ENCODE measurements around the gene SEC14L1.

DNA sequence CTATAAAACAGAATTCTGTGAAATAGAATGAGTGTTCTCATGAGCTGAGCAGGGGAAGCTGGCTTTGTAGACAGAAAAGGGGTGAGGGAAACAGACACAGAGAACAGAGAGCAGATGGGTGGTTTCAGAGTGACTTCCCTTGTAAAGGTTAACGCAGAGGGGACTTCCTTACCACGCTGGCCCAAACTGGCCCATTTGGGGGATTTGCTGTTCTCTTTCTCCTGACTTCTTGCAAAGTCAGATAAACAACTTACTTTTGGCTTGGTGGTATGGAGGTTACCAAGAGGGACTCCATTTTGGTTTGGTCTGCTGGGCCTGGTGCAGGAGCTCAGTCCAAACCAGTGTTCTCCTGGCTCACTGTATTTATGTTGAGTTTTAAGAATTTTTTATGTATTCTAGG lies 48.4 kb downstream of the SEC14L1 start:
- TF ChIP-seq POLR2A (IDR thresholded peaks at IDR 0.05; ENCODE audit: extremely low read depth, insufficient read length) (no peak), MYC (IDR thresholded peaks at IDR 0.05; ENCODE audit: low read depth, low read length) (no peak)
- TF ChIP-seq, protein P1, sequence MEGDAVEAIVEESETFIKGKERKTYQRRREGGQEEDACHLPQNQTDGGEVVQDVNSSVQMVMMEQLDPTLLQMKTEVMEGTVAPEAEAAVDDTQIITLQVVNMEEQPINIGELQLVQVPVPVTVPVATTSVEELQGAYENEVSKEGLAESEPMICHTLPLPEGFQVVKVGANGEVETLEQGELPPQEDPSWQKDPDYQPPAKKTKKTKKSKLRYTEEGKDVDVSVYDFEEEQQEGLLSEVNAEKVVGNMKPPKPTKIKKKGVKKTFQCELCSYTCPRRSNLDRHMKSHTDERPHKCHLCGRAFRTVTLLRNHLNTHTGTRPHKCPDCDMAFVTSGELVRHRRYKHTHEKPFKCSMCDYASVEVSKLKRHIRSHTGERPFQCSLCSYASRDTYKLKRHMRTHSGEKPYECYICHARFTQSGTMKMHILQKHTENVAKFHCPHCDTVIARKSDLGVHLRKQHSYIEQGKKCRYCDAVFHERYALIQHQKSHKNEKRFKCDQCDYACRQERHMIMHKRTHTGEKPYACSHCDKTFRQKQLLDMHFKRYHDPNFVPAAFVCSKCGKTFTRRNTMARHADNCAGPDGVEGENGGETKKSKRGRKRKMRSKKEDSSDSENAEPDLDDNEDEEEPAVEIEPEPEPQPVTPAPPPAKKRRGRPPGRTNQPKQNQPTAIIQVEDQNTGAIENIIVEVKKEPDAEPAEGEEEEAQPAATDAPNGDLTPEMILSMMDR (IDR thresholded peaks at IDR 0.05; ENCODE audit: low read depth, low read length) = no peak
- TF ChIP-seq, protein P2, sequence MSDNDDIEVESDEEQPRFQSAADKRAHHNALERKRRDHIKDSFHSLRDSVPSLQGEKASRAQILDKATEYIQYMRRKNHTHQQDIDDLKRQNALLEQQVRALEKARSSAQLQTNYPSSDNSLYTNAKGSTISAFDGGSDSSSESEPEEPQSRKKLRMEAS (IDR thresholded peaks at IDR 0.05; ENCODE audit: low read depth, low read length) = no peak

Data from NB4 (cell line).